Smooth muscle cell (in vitro differentiated cells): ENCODE data around the gene TTC9B. TPM values are rescaled to one million over a fixed set of nuclear protein-coding genes. Genes with fewer than 3 reads are reported as not detected.

Experiments used
- DNase-seq: peaks from one replicate; lab custom pipeline; 2025; ENCODE audit not compliant: unreplicated experiment; lab: John Stamatoyannopoulos, UW
- H2AFZ ChIP-seq: fragments of 200-600 bp; sonication (generic); 2 replicates; pipeline ENCODE4 v1.6.0; 2016; ENCODE audit warnings: antibody characterized with exemption, low read depth, mild to moderate bottlenecking
- H3F3A ChIP-seq: fragments of 200-600 bp; sonication (generic); 2 replicates; pipeline ENCODE4 v1.6.0; 2017; ENCODE audit warnings: antibody characterized with exemption, low read depth
- H3K27ac ChIP-seq: fragments of 200-600 bp; sonication (generic); 2 replicates; pipeline ENCODE4 v1.5.1; 2016; ENCODE audit warnings: low read depth, mild to moderate bottlenecking
- H3K27me3 ChIP-seq: fragments of 200-600 bp; sonication (generic); 2 replicates; pipeline ENCODE4 v1.6.1; 2016; ENCODE audit warnings: low read depth, mild to moderate bottlenecking
- H3K36me3 ChIP-seq: fragments of 200-600 bp; sonication (generic); 2 replicates; pipeline ENCODE4 v1.5.1; 2016; ENCODE audit warnings: low read depth
- H3K4me1 ChIP-seq: fragments of 200-600 bp; sonication (generic); 2 replicates; pipeline ENCODE4 v1.5.1; 2016; ENCODE audit warnings: low read depth
- H3K4me2 ChIP-seq: fragments of 200-600 bp; sonication (generic); 2 replicates; pipeline ENCODE4 v1.6.0; 2016; ENCODE audit warnings: mild to moderate bottlenecking
- H3K4me3 ChIP-seq: fragments of 200-600 bp; sonication (generic); 2 replicates; pipeline ENCODE4 v1.5.1; 2016; ENCODE audit warnings: mild to moderate bottlenecking
- H3K79me2 ChIP-seq: fragments of 200-600 bp; sonication (generic); 2 replicates; pipeline ENCODE4 v1.6.0; 2016; ENCODE audit warnings: low read depth, mild to moderate bottlenecking
- H3K9ac ChIP-seq: fragments of 200-600 bp; sonication (generic); 2 replicates; pipeline ENCODE4 v1.6.0; 2016; ENCODE audit warnings: low read depth
- H3K9me3 ChIP-seq: fragments of 200-600 bp; sonication (generic); replicated peaks from 2 replicates; pipeline ENCODE4 v1.5.1; 2016; ENCODE audit warnings: low read depth
- H4K20me1 ChIP-seq: fragments of 200-600 bp; sonication (generic); 2 replicates; pipeline ENCODE4 v1.6.0; 2016; ENCODE audit warnings: low read depth
- CTCF ChIP-seq: fragments of 200-600 bp; sonication (generic); IDR thresholded peaks from 2 replicates; pipeline ENCODE4 v1.5.1; 2017; ENCODE audit warnings: borderline replicate concordance, mild to moderate bottlenecking, antibody characterized with exemption; ENCODE audit not compliant: insufficient read depth, poor library complexity, severe bottlenecking
- whole genome bisulfite sequencing: methylation state at CpG from one replicate; pipeline ENCODE4 v1.1.7; 2016; ENCODE audit warnings: low lambda C conversion rate; 5-methylcytosine and 5-hydroxymethylcytosine counted together
- polyA plus RNA-seq: library from polyadenylated mRNA; unstranded; fragments of >200 nt; fragmentation: Nextera tagmentation; extraction: Ambion mirVana; gene quantifications from 2 replicates; pipeline ENCODE4 v1.2.1, GENCODE V29; 2016
- total RNA-seq: library from RNA; depleted of rRNA; stranded (reverse); fragments of >200 nt; gene quantifications from 2 replicates; pipeline ENCODE4 v1.2.3, GENCODE V29; 2014

Gene TTC9B
- total and polyA plus RNA-seq, 2 experiments from 2014 or later = not detected

GRCh38 chr19:40251244-40251643 lies 33.1 kb upstream of the TTC9B start:
- no peak for DNase-seq
- Histone ChIP-seq H4K20me1 (peaks cover 57% of the 10 kb centered on the region), H3K4me3 (no peak overlapping the region), H3K9ac (no peak overlapping the region), H3F3A (no peaks in the 10 kb centered on the region), H3K79me2 (peaks cover 21% of the 10 kb centered on the region), H2AFZ (no peak overlapping the region), H3K4me1 (no peaks in the 10 kb centered on the region), H3K36me3 (no peaks in the 10 kb centered on the region), H3K27me3 (no peaks in the 10 kb centered on the region), H3K9me3 (no peaks in the 10 kb centered on the region), H3K4me2 (no peak overlapping the region), H3K27ac (no peak overlapping the region)
- TF ChIP-seq CTCF = no peak

- WGBS = 95% methylated on average over 11 of the region's 11 CpGs
- no peaks in the 10 kb centered on the region for H3F3A ChIP-seq
- peaks cover 72% of the 10 kb centered on the region for H4K20me1 ChIP-seq
- no peak overlapping the region for H3K9ac ChIP-seq
- H3K27me3 ChIP-seq = no peaks in the 10 kb centered on the region
- no peak for DNase-seq
- H3K36me3 ChIP-seq = no peaks in the 10 kb centered on the region
- H3K4me1 ChIP-seq = no peaks in the 10 kb centered on the region
- H3K79me2 ChIP-seq = peaks cover 21% of the 10 kb centered on the region
- H2AFZ ChIP-seq = no peak overlapping the region
- TF ChIP-seq CTCF = no peak
- H3K27ac ChIP-seq = no peak overlapping the region
- H3K4me2 ChIP-seq = no peak overlapping the region
- H3K4me3 ChIP-seq = no peak overlapping the region
- H3K9me3 ChIP-seq = no peaks in the 10 kb centered on the region
These were observed 31.6 kb upstream of the TTC9B start for GRCh38 chr19:40249781-40250180.

GRCh38 chr19:40249201-40249600 lies 31.0 kb upstream of the TTC9B start:
- no peaks in the 10 kb centered on the region for H3K36me3 ChIP-seq
- no peak overlapping the region for H3K9ac ChIP-seq
- H3K27me3 ChIP-seq = no peaks in the 10 kb centered on the region
- no peaks in the 10 kb centered on the region for H3K4me1 ChIP-seq
- peaks cover 19% of the 10 kb centered on the region for H3K79me2 ChIP-seq
- no peak overlapping the region for H3K4me3 ChIP-seq
- no peaks in the 10 kb centered on the region for H3K9me3 ChIP-seq
- DNase-seq = no peak
- no peak overlapping the region for H2AFZ ChIP-seq
- H4K20me1 ChIP-seq = peaks cover 77% of the 10 kb centered on the region
- no peak overlapping the region for H3K27ac ChIP-seq
- H3F3A ChIP-seq = no peaks in the 10 kb centered on the region
- TF ChIP-seq CTCF = no peak
- WGBS = 97% methylated on average over 10 of the region's 10 CpGs
- no peak overlapping the region for H3K4me2 ChIP-seq

- H4K20me1 ChIP-seq = peaks cover 83% of the 10 kb centered on the region
- H3K9ac ChIP-seq = no peak overlapping the region
- no peak overlapping the region for H3K27ac ChIP-seq
- no peak overlapping the region for H3K4me3 ChIP-seq
- no peaks in the 10 kb centered on the region for H3K27me3 ChIP-seq
- no peak for TF ChIP-seq CTCF
- H2AFZ ChIP-seq = no peak overlapping the region
- WGBS = 96% methylated on average over 12 of the region's 12 CpGs
- H3K79me2 ChIP-seq = peaks cover 13% of the 10 kb centered on the region
- no peaks in the 10 kb centered on the region for H3K36me3 ChIP-seq
- H3F3A ChIP-seq = no peaks in the 10 kb centered on the region
- no peaks in the 10 kb centered on the region for H3K9me3 ChIP-seq
- no peaks in the 10 kb centered on the region for H3K4me1 ChIP-seq
- H3K4me2 ChIP-seq = no peak overlapping the region
- DNase-seq = no peak
These were observed 29.6 kb upstream of the TTC9B start for GRCh38 chr19:40247735-40248262.
